Uterus (tissue), 4 donors: ENCODE measurements around the gene ABCB6. TPM values are rescaled to one million over a fixed set of nuclear protein-coding genes. Genes with fewer than 3 reads are reported as not detected.

Source experiments
- DNase-seq, 2 donors: peaks; one replicate each; pipeline ENCODE4 v3.0.0-alpha.2; 2019 to 2020
- H3K27ac ChIP-seq, 2 donors: fragments of 200-600 bp; sonication (generic); 1 replicate in 1 of 2; 2 replicates in 1 of 2; pipeline ENCODE4 v1.5.1; 2016 to 2018
- H3K27me3 ChIP-seq, 2 donors: fragments of 200-600 bp; sonication (generic); one replicate each; pipeline ENCODE4 v1.5.1; 2018 to 2019; ENCODE audit warnings: control low read depth in 1 of 2
- H3K36me3 ChIP-seq, 2 donors: fragments of 200-600 bp; sonication (generic); one replicate each; pipeline ENCODE4 v1.5.1; 2019; ENCODE audit warnings: control low read depth in 1 of 2
- H3K4me1 ChIP-seq, 2 donors: fragments of 200-600 bp; sonication (generic); one replicate each; pipeline ENCODE4 v1.5.1; 2018 to 2019; ENCODE audit warnings: control low read depth in 1 of 2
- H3K4me3 ChIP-seq, 2 donors: fragments of 200-600 bp; sonication (generic); 1 replicate in 1 of 2; 2 replicates in 1 of 2; pipeline ENCODE4 v1.5.1; 2018 to 2019; ENCODE audit warnings: mild to moderate bottlenecking in 1 of 2
- H3K9me3 ChIP-seq, 2 donors: fragments of 200-600 bp; sonication (generic); one replicate each; pipeline ENCODE4 v1.5.1; 2019; ENCODE audit warnings: control low read depth in 1 of 2
- POLR2A ChIP-seq, 2 donors: fragments of 450-650 bp; IDR thresholded peaks; one replicate each; pipeline ENCODE4 v1.6.1; 2016; ENCODE audit warnings: antibody characterized with exemption in 2 of 2, mild to moderate bottlenecking in 1 of 2, moderate library complexity in 1 of 2
- intact Hi-C: fragments of 100-400 bp; cut with DNase I; formaldehyde crosslinking; loops from one replicate; pipeline ENCODE4 v1.15.1; 2023; ENCODE audit warnings: low total_unique reads
- total RNA-seq, 4 donors: library from RNA; depleted of rRNA in 3 of 4; stranded (reverse); fragments of >200 nt in 3 of 4; gene quantifications; one replicate each; pipeline versions ENCODE4 v1.1.0 to v1.2.4, GENCODE V29; 2014 to 2023
- TF ChIP-seq, protein P1 (sequence below), 4 experiments: fragments of 200-600 bp in 2 of 4; fragments of 450-650 bp in 2 of 4; sonication (generic) in 2 of 4; IDR thresholded peaks; one replicate each; pipeline ENCODE4 v1.5.1; 2016 to 2019; ENCODE audit warnings: antibody characterized with exemption in 4 of 4, mild to moderate bottlenecking in 2 of 4, moderate library complexity in 1 of 4
- donor health status: DM: yes; HTN: yes; CAD: no.

ABCB6 gene
- total RNA-seq, 4 donors from 2014 or later: 7.1 to 37.6 (median 27.7) TPM

DNA sequence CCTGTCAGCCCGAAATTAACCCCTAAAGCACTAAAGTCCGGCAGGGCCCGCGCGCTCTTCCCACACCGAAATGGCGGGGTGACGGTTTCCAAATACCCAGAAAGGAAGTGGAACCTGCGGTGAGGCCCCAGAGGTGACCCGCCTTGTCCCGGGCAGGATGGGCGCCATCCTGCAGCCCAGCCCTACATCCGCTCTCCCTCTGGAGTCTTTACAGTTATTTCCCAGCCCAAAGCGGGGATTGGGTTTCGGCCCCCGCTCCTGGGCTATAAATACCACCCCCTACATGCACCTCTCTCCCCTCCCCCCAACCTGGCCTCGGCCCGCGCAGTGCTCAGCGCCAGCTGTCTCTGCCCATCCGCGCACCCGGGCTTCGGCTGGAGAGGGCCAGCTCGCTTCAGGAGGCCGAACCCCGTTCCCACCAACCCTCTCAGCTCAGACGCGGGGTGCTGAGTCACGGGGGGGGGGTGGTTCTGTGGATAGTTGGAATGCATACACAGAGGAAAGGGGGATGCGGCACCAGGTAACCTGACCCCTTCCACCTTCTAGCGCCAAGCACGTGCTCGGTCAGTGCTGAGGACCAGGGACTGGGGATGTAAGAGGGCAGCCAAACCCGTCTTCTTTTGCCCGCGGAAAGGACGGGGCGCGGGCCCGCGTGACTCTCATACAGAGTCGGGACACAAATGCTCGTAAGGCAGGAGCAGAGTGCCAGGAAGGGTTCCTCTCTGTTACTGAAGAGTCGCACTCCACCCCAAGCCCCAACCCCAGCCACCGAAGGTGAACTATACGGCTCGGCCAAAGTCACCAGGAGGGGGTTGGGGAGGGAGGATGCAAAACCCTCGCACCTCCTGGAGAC is 34.4 kb upstream of the ABCB6 start, which contains the start of gene TUBA4B:
TSS of gene TUBA4B (plus strand) at position 344 of the 853 bp plus-strand sequence. CDS start at position 509, 165 bp downstream.
- Histone ChIP-seq H3K27me3 (peaks cover 0 to 17% of the 10 kb centered on the region in 2 donors), H3K27ac (peak within 1 kb of the TSS; percentile 15 to 67), H3K4me3 (peak within 1 kb of the TSS; percentile 55 to 56), H3K9me3 (no peaks in the 10 kb centered on the region), H3K36me3 (no peaks in the 10 kb centered on the region), H3K4me1 (peaks cover 0 to 8% of the 10 kb centered on the region in 2 donors)
- peak in 1 of 2 donors; percentile 33 for DNase-seq
- no peak for TF ChIP-seq POLR2A (IDR thresholded peaks at IDR 0.05)
- TF ChIP-seq, protein P1, sequence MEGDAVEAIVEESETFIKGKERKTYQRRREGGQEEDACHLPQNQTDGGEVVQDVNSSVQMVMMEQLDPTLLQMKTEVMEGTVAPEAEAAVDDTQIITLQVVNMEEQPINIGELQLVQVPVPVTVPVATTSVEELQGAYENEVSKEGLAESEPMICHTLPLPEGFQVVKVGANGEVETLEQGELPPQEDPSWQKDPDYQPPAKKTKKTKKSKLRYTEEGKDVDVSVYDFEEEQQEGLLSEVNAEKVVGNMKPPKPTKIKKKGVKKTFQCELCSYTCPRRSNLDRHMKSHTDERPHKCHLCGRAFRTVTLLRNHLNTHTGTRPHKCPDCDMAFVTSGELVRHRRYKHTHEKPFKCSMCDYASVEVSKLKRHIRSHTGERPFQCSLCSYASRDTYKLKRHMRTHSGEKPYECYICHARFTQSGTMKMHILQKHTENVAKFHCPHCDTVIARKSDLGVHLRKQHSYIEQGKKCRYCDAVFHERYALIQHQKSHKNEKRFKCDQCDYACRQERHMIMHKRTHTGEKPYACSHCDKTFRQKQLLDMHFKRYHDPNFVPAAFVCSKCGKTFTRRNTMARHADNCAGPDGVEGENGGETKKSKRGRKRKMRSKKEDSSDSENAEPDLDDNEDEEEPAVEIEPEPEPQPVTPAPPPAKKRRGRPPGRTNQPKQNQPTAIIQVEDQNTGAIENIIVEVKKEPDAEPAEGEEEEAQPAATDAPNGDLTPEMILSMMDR (IDR thresholded peaks at IDR 0.05): no peak
- intact Hi-C loops: no loop called here

DNA sequence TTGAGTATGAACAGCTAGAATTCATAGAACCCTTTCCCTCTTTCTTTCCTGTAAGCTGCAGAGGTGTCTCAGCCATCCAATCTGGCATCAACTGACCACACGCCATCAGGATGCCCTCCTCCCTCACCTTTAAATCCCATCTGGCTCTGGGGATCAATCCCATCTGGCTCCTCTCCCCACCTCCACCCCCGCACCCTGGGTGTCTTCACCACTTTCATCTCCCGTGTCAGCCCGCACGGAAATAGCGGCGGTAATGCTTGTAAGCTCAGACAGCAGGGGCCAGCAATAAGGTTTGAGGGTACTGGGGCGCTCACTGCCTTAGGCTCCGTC is 33.8 kb upstream of the ABCB6 start:
- intact Hi-C loops: no loop called here
- DNase-seq: no peak
- Histone ChIP-seq H3K4me1 (peaks cover 0 to 8% of the 10 kb centered on the region in 2 donors), H3K9me3 (no peaks in the 10 kb centered on the region), H3K27ac (peak overlapping the region; percentile 15 to 67), H3K36me3 (no peaks in the 10 kb centered on the region), H3K4me3 (peak overlapping the region; percentile 55 to 56), H3K27me3 (peaks cover 0 to 17% of the 10 kb centered on the region in 2 donors)
- TF ChIP-seq, protein P1 (IDR thresholded peaks at IDR 0.05): no peak
- TF ChIP-seq POLR2A (IDR thresholded peaks at IDR 0.05): no peak

DNA sequence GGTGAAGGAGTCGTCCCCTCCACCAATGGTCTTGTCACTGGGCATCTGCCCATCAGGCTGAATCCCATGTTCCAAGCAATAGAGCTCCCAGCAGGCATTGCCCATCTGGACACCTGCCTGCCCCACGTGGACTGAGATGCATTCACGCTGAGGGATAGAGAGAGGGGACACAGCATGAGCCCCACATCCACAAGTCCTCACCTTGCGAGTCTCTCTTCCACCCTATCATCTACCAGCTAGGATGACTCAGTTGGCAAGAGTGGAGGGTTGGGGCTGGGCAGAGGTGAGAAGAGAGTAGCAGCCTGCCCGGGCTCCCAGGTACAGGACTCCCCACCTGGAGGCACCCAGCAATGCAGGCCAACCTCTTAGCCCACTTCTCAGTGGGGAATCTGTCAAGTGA is 33.3 kb upstream of the ABCB6 start:
- intact Hi-C loops: no loop called here
- Histone ChIP-seq H3K4me3 (no peak overlapping the region), H3K4me1 (peaks cover 0 to 8% of the 10 kb centered on the region in 2 donors)

DNA sequence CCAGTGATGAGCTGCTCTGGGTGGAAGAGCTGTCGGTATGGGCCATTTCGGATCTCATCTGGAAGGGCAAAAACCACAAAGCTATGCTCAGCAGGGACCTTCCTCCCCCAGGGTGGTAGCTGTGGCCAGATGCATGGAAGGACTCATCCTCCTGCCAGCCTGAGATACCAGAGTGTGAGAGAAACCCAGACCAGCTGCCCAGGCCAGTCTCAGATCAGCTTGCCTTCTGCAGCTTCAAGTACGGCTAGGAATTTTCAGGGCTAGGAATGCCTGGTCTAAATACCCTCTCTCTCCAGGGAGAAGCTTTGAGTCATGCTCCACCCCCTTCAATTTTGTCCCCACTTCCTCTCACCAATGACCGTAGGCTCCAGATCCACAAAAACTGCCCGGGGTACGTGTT is 32.9 kb upstream of the ABCB6 start:
- H3K27ac ChIP-seq: no peak overlapping the region
- H3K4me3 ChIP-seq: no peak overlapping the region
- no peaks in the 10 kb centered on the region for H3K36me3 ChIP-seq
- peaks cover 0 to 17% of the 10 kb centered on the region in 2 donors for H3K27me3 ChIP-seq
- peaks cover 0 to 11% of the 10 kb centered on the region in 2 donors for H3K4me1 ChIP-seq
- no peaks in the 10 kb centered on the region for H3K9me3 ChIP-seq
- DNase-seq: no peak
- TF ChIP-seq, protein P1 (IDR thresholded peaks at IDR 0.05): no peak
- TF ChIP-seq POLR2A (IDR thresholded peaks at IDR 0.05): no peak
- intact Hi-C loops: no loop called here

More for the DNA sequence above, 33.3 kb upstream of the ABCB6 start:
- TF ChIP-seq, protein P1 (IDR thresholded peaks at IDR 0.05): no peak
- no peak for TF ChIP-seq POLR2A (IDR thresholded peaks at IDR 0.05)
- Histone ChIP-seq H3K27ac (peak overlapping the region; percentile 15 to 67), H3K27me3 (peaks cover 0 to 17% of the 10 kb centered on the region in 2 donors), H3K9me3 (no peaks in the 10 kb centered on the region), H3K36me3 (no peaks in the 10 kb centered on the region)
- no peak for DNase-seq
